Mesendoderm (in vitro differentiated cells): Measurements from ENCODE around the gene C1GALT1.

ENCODE experiments used
- DNase-seq: peaks from one replicate; pipeline ENCODE4 v3.0.0; 2013
- H2AK5ac ChIP-seq: 2 replicates; pipeline ENCODE4 v1.6.1; 2013; ENCODE audit warnings: low read length, inconsistent platforms
- H2BK120ac ChIP-seq: 2 replicates; pipeline ENCODE4 v1.6.1; 2013; ENCODE audit warnings: low read depth, mild to moderate bottlenecking, low read length, moderate library complexity, mixed read lengths
- H2BK15ac ChIP-seq: replicated peaks from 2 replicates; pipeline ENCODE4 v1.6.1; 2013; ENCODE audit warnings: low read depth, mild to moderate bottlenecking, moderate library complexity
- H2BK5ac ChIP-seq: 2 replicates; pipeline ENCODE4 v1.6.1; 2013; ENCODE audit warnings: low read length, inconsistent platforms
- H3K18ac ChIP-seq: 2 replicates; pipeline ENCODE4 v1.6.1; 2013; ENCODE audit warnings: mild to moderate bottlenecking, low read length, mixed read lengths
- H3K23ac ChIP-seq: one replicate; pipeline ENCODE4 v1.6.1; 2013; ENCODE audit warnings: low read length
- H3K27ac ChIP-seq: 2 replicates; pipeline ENCODE4 v1.5.1; 2013; ENCODE audit warnings: low read depth, mild to moderate bottlenecking, inconsistent platforms, low read length, moderate library complexity
- H3K27me3 ChIP-seq: 2 replicates; pipeline ENCODE4 v1.6.1; 2013; ENCODE audit warnings: low read length, control low read depth, mild to moderate bottlenecking, inconsistent platforms; ENCODE audit not compliant: insufficient read depth, poor library complexity
- H3K36me3 ChIP-seq: 2 replicates; pipeline ENCODE4 v1.6.1; 2013; ENCODE audit warnings: low read length, inconsistent platforms; ENCODE audit not compliant: control insufficient read depth, insufficient read depth
- H3K4ac ChIP-seq: one replicate; pipeline ENCODE4 v1.6.1; 2013; ENCODE audit warnings: low read depth, mild to moderate bottlenecking, low read length, moderate library complexity
- H3K4me1 ChIP-seq: 2 replicates; pipeline ENCODE4 v1.6.1; 2013; ENCODE audit warnings: low read depth, low read length, inconsistent platforms; ENCODE audit not compliant: control insufficient read depth
- H3K4me2 ChIP-seq: 2 replicates; pipeline ENCODE4 v1.6.1; 2013; ENCODE audit warnings: low read length
- H3K4me3 ChIP-seq: 2 replicates; pipeline ENCODE4 v1.5.1; 2013; ENCODE audit warnings: mild to moderate bottlenecking, low read length
- H3K56ac ChIP-seq: one replicate; pipeline ENCODE4 v1.6.1; 2013; ENCODE audit warnings: low read length
- H3K79me1 ChIP-seq: 2 replicates; pipeline ENCODE4 v1.6.1; 2013; ENCODE audit warnings: low read length, inconsistent platforms
- H3K79me2 ChIP-seq: 2 replicates; pipeline ENCODE4 v1.6.1; 2013; ENCODE audit warnings: mild to moderate bottlenecking, low read length; ENCODE audit not compliant: control insufficient read depth, insufficient read depth
- H3K9ac ChIP-seq: 2 replicates; pipeline ENCODE4 v1.6.1; 2013; ENCODE audit warnings: low read length, inconsistent platforms
- H4K5ac ChIP-seq: one replicate; pipeline ENCODE4 v1.6.1; 2013; ENCODE audit warnings: low read length
- H4K8ac ChIP-seq: one replicate; pipeline ENCODE4 v1.6.1; 2013; ENCODE audit warnings: low read depth, mild to moderate bottlenecking, control low read depth, low read length, moderate library complexity
- WGBS: extraction: QIAGEN DNeasy Blood & Tissue Kit; methylation state at CpG from one replicate; pipeline ENCODE4 v1.1.7; 2013; ENCODE audit warnings: low lambda C conversion rate, missing lambda C conversion rate; ENCODE audit not compliant: insufficient coverage; ENCODE audit errors: extremely low coverage; 5-methylcytosine and 5-hydroxymethylcytosine counted together

The C1GALT1 gene

GRCh38 chr7:7175075-7175695 lies 7.2 kb upstream of the C1GALT1 start:
- H3K79me1 ChIP-seq = no peaks in the 10 kb centered on the region
- peak overlapping the region; percentile 79 for H2BK15ac ChIP-seq
- H3K18ac ChIP-seq = peak overlapping the region; percentile 60
- H3K79me2 ChIP-seq = no peaks in the 10 kb centered on the region
- WGBS = no CpG with 5 or more reads among the region's 2 CpGs
- DNase-seq = no peak
- no peak overlapping the region for H2AK5ac ChIP-seq
- H4K5ac ChIP-seq = no peak overlapping the region
- H4K8ac ChIP-seq = no peak overlapping the region
- H3K27ac ChIP-seq = no peak overlapping the region
- H3K9ac ChIP-seq = no peak overlapping the region
- no peaks in the 10 kb centered on the region for H3K27me3 ChIP-seq
- peak overlapping the region; percentile 14 for H2BK120ac ChIP-seq
- H3K56ac ChIP-seq = no peak overlapping the region
- H3K4ac ChIP-seq = no peak overlapping the region
- no peak overlapping the region for H2BK5ac ChIP-seq
- no peak overlapping the region for H3K4me2 ChIP-seq
- no peaks in the 10 kb centered on the region for H3K4me1 ChIP-seq
- no peak overlapping the region for H3K23ac ChIP-seq
- H3K36me3 ChIP-seq = no peaks in the 10 kb centered on the region
- H3K4me3 ChIP-seq = no peak overlapping the region

DNA sequence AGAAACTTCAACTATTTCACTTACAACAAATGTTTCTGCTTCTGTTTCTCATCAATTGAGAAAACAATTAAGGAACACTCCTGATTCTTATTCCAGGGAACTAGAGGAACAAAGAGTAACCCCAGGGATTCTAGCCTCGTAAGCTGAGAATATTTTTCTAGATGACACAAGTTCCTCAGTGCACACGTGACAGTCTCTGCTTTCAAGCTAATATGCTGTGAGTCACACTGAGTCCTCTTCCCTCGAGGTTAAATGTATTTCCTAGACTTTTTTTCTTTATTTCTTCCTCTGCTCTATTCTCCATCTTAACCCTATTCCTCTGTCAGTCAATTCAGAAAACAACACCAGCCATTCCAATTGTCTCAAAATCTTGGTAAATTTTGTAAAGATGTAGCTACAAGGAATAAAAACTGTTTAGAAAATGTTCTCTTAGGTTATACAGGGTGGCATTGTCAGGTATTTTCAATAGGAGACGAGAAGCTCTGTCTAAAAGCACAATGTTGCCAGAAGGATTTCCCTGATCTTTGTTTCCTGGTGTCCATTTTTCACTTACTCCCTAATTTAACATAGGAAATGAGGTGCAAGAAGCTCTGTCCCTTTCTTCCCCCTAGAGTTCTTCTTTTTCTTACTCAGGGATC lies 5.8 kb upstream of the C1GALT1 start:
- no peak overlapping the region for H3K4me2 ChIP-seq
- no peaks in the 10 kb centered on the region for H3K27me3 ChIP-seq
- H3K23ac ChIP-seq = no peak overlapping the region
- H3K36me3 ChIP-seq = no peaks in the 10 kb centered on the region
- H3K4me1 ChIP-seq = no peaks in the 10 kb centered on the region
- no peak overlapping the region for H2AK5ac ChIP-seq
- peak; percentile 81 for DNase-seq
- no peak overlapping the region for H3K4me3 ChIP-seq
- no peak overlapping the region for H3K4ac ChIP-seq
- peak overlapping the region; percentile 68 for H3K27ac ChIP-seq
- H4K5ac ChIP-seq = no peak overlapping the region
- no peak overlapping the region for H2BK5ac ChIP-seq
- no peak overlapping the region for H3K56ac ChIP-seq
- H2BK120ac ChIP-seq = no peak overlapping the region
- no peaks in the 10 kb centered on the region for H3K79me2 ChIP-seq
- H3K79me1 ChIP-seq = no peaks in the 10 kb centered on the region
- no peak overlapping the region for H3K9ac ChIP-seq
- no peak overlapping the region for H2BK15ac ChIP-seq
- H3K18ac ChIP-seq = peak overlapping the region; percentile 84
- no peak overlapping the region for H4K8ac ChIP-seq
- WGBS = no CpG with 5 or more reads among the region's 4 CpGs

DNA sequence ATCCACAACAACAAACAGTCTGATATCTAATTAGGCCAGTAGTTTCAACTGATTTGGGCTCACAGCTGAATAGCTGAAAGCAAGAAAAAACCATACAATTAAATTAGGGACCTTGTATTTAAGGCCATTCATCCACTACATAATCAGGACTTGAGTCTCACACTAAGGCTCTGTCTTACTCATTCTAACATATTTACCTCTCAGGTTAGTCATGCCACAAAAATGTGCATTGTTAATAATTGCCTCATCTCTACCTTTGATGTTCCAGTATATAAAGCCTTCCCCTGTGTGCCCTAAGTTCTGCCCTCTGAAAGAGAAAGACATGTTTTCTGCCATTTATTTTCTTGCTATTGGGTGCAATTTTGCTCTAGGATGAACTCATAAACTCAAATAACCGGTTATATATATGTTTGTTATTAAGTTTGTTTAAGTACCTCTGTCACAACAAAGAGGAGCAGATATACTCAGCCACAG lies 5.3 kb upstream of the C1GALT1 start:
- Histone ChIP-seq H4K8ac (no peak overlapping the region), H2BK5ac (no peak overlapping the region), H3K79me2 (no peaks in the 10 kb centered on the region), H4K5ac (no peak overlapping the region), H3K23ac (no peak overlapping the region), H3K4ac (no peak overlapping the region), H3K27me3 (no peaks in the 10 kb centered on the region), H3K4me3 (no peak overlapping the region), H3K4me1 (no peaks in the 10 kb centered on the region), H2BK120ac (no peak overlapping the region), H3K4me2 (no peak overlapping the region), H3K27ac (peak overlapping the region; percentile 68), H3K36me3 (no peaks in the 10 kb centered on the region), H3K79me1 (no peaks in the 10 kb centered on the region), H2BK15ac (no peak overlapping the region), H2AK5ac (no peak overlapping the region), H3K18ac (peak overlapping the region; percentile 84), H3K56ac (no peak overlapping the region), H3K9ac (no peak overlapping the region)
- DNase-seq = peak; percentile 92
- WGBS = no CpG with 5 or more reads among the region's 1 CpG

DNA sequence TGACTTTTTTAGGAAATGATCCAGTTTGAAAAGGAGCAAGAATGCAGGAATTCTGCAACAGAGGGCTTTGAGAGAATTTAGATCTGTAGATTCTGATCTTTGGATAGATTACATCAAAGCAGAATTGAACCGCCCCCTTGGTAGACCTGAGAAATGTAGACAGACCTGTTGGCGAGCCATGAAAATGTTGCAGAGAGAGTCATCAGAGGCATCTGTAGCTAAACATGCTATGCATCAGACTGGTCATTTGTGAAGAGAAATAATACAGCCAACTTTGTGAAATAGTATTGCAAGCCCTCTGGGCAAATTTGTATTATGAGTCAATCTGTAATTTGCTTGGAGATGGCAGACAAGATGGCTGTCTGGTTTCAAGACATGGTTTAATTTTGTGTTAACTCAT lies 4.3 kb upstream of the C1GALT1 start:
- Histone ChIP-seq H2AK5ac (no peak overlapping the region), H3K79me2 (peaks cover 4% of the 10 kb centered on the region), H3K36me3 (no peaks in the 10 kb centered on the region), H2BK120ac (peak overlapping the region; percentile 78), H3K56ac (no peak overlapping the region), H3K79me1 (no peaks in the 10 kb centered on the region), H4K8ac (no peak overlapping the region), H3K4me1 (no peaks in the 10 kb centered on the region), H3K4me2 (no peak overlapping the region), H3K27ac (no peak overlapping the region), H3K18ac (peak overlapping the region; percentile 68), H2BK15ac (peak overlapping the region; percentile 57), H2BK5ac (no peak overlapping the region), H3K4me3 (no peak overlapping the region), H3K9ac (no peak overlapping the region), H3K27me3 (no peaks in the 10 kb centered on the region), H3K23ac (no peak overlapping the region), H3K4ac (no peak overlapping the region), H4K5ac (no peak overlapping the region)
- no CpG with 5 or more reads among the region's 2 CpGs for WGBS
- DNase-seq = no peak

DNA sequence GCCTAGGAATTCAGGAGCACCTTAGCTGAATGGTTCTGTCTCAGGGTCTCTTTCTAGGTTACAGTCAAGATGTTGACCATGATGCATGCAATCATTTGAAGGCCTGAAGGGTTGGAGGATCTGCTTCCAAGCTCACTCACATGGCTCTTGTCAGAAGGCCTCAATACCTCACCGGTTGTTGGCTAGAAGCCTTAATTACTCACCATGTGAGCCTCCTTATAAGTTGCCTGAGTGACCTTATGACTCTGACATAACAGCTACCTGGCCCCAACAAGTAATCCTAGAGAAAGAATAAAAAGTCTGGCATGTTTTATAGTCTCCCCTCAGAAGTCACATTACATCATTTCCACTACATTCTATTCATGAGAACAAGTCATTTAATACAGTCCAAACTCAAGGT lies 3.4 kb upstream of the C1GALT1 start:
- H4K8ac ChIP-seq = no peak overlapping the region
- H3K79me1 ChIP-seq = no peaks in the 10 kb centered on the region
- H3K79me2 ChIP-seq = peaks cover 11% of the 10 kb centered on the region
- no peak overlapping the region for H2BK120ac ChIP-seq
- H2AK5ac ChIP-seq = no peak overlapping the region
- no peak overlapping the region for H3K4ac ChIP-seq
- H2BK5ac ChIP-seq = no peak overlapping the region
- no CpG with 5 or more reads among the region's 1 CpG for WGBS
- no peaks in the 10 kb centered on the region for H3K4me1 ChIP-seq
- no peak overlapping the region for H3K9ac ChIP-seq
- DNase-seq = no peak
- H3K27me3 ChIP-seq = no peaks in the 10 kb centered on the region
- no peak overlapping the region for H3K18ac ChIP-seq
- H3K56ac ChIP-seq = no peak overlapping the region
- H3K36me3 ChIP-seq = no peaks in the 10 kb centered on the region
- H3K23ac ChIP-seq = no peak overlapping the region
- H3K27ac ChIP-seq = no peak overlapping the region
- no peak overlapping the region for H3K4me3 ChIP-seq
- H2BK15ac ChIP-seq = no peak overlapping the region
- H4K5ac ChIP-seq = no peak overlapping the region
- H3K4me2 ChIP-seq = no peak overlapping the region
